ENCODE measurements around the gene NCKAP5. TPM values are rescaled to one million over a fixed set of nuclear protein-coding genes. Genes with fewer than 3 reads are reported as not detected.

NCKAP5 gene
- total and polyA plus RNA-seq, 4 donors, result 0.57 to 2.8 (median 2.4) TPM

GRCh38 chr2:132627536-132627935 is 940.7 kb downstream of the NCKAP5 start:
- Histone ChIP-seq H3K9me3 (ENCODE audit: control insufficient read depth in 4 of 4, low read length in 3 of 4) (no peaks in the 10 kb centered on the region), H3K27ac (ENCODE audit: low read depth in 1 of 2, low read length in 2 of 2) (no peak overlapping the region), H3K27me3 (ENCODE audit: control insufficient read depth in 4 of 4, insufficient read depth in 4 of 4, low read length in 3 of 4) (no peaks in the 10 kb centered on the region), H3K9ac (ENCODE audit: low read depth in 1 of 2, low read length in 2 of 2) (no peak overlapping the region), H3K36me3 (ENCODE audit: control insufficient read depth in 4 of 4, insufficient read depth in 3 of 4, low read depth in 1 of 4, low read length in 3 of 4) (no peaks in the 10 kb centered on the region), H3K4me1 (ENCODE audit: control insufficient read depth in 4 of 4, insufficient read depth in 4 of 4, low read length in 3 of 4) (peaks cover 2 to 14% (median 12%) of the 10 kb centered on the region in 4 donors), H3K4me3 (ENCODE audit: low read depth in 1 of 3, low read length in 3 of 3) (no peak overlapping the region)
- WGBS, result 92% methylated on average over 3 of the region's 3 CpGs
- no peak for TF ChIP-seq REST (IDR thresholded peaks at IDR 0.05)
- TF ChIP-seq ATF3 (IDR thresholded peaks at IDR 0.05), result no peak
- TF ChIP-seq YY1 (IDR thresholded peaks at IDR 0.05), result no peak
- no peak for TF ChIP-seq HNF4A (conservative IDR thresholded peaks at IDR 0.05)
- TF ChIP-seq TAF1 (conservative IDR thresholded peaks at IDR 0.05), result no peak
- TF ChIP-seq EGR1 (IDR thresholded peaks at IDR 0.05; ENCODE audit: low read depth in 2 of 2), result no peak
- TF ChIP-seq FOXA1 (IDR thresholded peaks at IDR 0.05), result no peak
- no peak for TF ChIP-seq CTCF (IDR thresholded peaks at IDR 0.05; ENCODE audit: low read depth, low read length, missing input control)
- no peak for TF ChIP-seq JUND (IDR thresholded peaks at IDR 0.05)
- no peak for TF ChIP-seq GABPA (IDR thresholded peaks at IDR 0.05 in 1 of 2, conservative IDR thresholded peaks at IDR 0.05 in 1 of 2)
- no peak for TF ChIP-seq RXRA (IDR thresholded peaks at IDR 0.05)
- no peak for TF ChIP-seq HNF4G (IDR thresholded peaks at IDR 0.05)
- no peak for TF ChIP-seq ZBTB33 (IDR thresholded peaks at IDR 0.05)
- DNase-seq (ENCODE audit: low spot score), result no peak

GRCh38 chr2:132623096-132623839 is 945.0 kb downstream of the NCKAP5 start:
- Histone ChIP-seq H3K4me1 (ENCODE audit: control insufficient read depth in 4 of 4, insufficient read depth in 4 of 4, low read length in 3 of 4) (peaks cover 0 to 13% (median 6%) of the 10 kb centered on the region in 4 donors), H3K4me3 (ENCODE audit: low read depth in 1 of 3, low read length in 3 of 3) (no peak overlapping the region), H3K27me3 (ENCODE audit: control insufficient read depth in 4 of 4, insufficient read depth in 4 of 4, low read length in 3 of 4) (no peaks in the 10 kb centered on the region), H3K36me3 (ENCODE audit: control insufficient read depth in 4 of 4, insufficient read depth in 3 of 4, low read depth in 1 of 4, low read length in 3 of 4) (no peaks in the 10 kb centered on the region), H3K9me3 (ENCODE audit: control insufficient read depth in 4 of 4, low read length in 3 of 4) (no peaks in the 10 kb centered on the region), H3K9ac (ENCODE audit: low read depth in 1 of 2, low read length in 2 of 2) (no peak overlapping the region), H3K27ac (ENCODE audit: low read depth in 1 of 2, low read length in 2 of 2) (no peak overlapping the region)
- DNase-seq (ENCODE audit: low spot score), result no peak
- WGBS, result 84% methylated on average over 9 of the region's 9 CpGs
- no peak for TF ChIP-seq RXRA (IDR thresholded peaks at IDR 0.05)
- TF ChIP-seq NR2F2 (IDR thresholded peaks at IDR 0.05), result no peak
- TF ChIP-seq GABPA (IDR thresholded peaks at IDR 0.05 in 1 of 2, conservative IDR thresholded peaks at IDR 0.05 in 1 of 2), result no peak
- TF ChIP-seq CTCF (IDR thresholded peaks at IDR 0.05; ENCODE audit: low read depth, low read length, missing input control), result no peak
- no peak for TF ChIP-seq ATF3 (IDR thresholded peaks at IDR 0.05)
- TF ChIP-seq EGR1 (IDR thresholded peaks at IDR 0.05; ENCODE audit: low read depth in 2 of 2), result no peak
- no peak for TF ChIP-seq SP1 (IDR thresholded peaks at IDR 0.05)
- TF ChIP-seq HNF4G (IDR thresholded peaks at IDR 0.05), result no peak
- TF ChIP-seq ZBTB33 (IDR thresholded peaks at IDR 0.05), result no peak
- no peak for TF ChIP-seq YY1 (IDR thresholded peaks at IDR 0.05)
- no peak for TF ChIP-seq FOXA1 (IDR thresholded peaks at IDR 0.05)
- TF ChIP-seq TAF1 (conservative IDR thresholded peaks at IDR 0.05), result no peak
- no peak for TF ChIP-seq JUND (IDR thresholded peaks at IDR 0.05)
- no peak for TF ChIP-seq FOXA2 (IDR thresholded peaks at IDR 0.05)
- TF ChIP-seq RAD21 (IDR thresholded peaks at IDR 0.05), result no peak
